Epithelial cell of esophagus (primary cell): Measurements from ENCODE around the gene KCNT1.

Source experiments
- DNase-seq: peaks from one replicate; pipeline ENCODE4 v3.0.0; 2010; ENCODE audit warnings: low read depth
- H3K4me3 ChIP-seq: 2 replicates; pipeline ENCODE4 v1.5.1; 2011; ENCODE audit warnings: mild to moderate bottlenecking, low read length, control low read depth
- TF ChIP-seq, protein P1 (sequence below): IDR thresholded peaks from 2 replicates; pipeline ENCODE4 v1.5.1; 2011; ENCODE audit warnings: low read depth, mild to moderate bottlenecking, low read length, control low read depth, inconsistent platforms; ENCODE audit not compliant: insufficient read depth; ENCODE audit errors: missing control alignments

The KCNT1 gene

DNA sequence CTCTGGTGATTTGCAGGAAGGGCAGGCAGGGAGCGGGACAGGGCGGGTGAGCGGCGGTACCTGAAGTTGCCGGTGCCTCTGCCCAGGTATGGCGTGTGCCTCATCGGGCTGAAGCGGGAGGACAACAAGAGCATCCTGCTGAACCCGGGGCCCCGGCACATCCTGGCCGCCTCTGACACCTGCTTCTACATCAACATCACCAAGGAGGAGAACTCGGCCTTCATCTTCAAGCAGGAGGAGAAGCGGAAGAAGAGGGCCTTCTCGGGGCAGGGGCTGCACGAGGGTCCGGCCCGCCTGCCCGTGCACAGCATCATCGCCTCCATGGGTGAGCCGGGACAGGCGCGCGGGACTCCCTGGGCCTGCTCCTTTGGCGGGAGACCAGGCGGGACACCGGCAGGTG, 68.8 kb downstream of the KCNT1 start:
- DNase-seq: no peak
- H3K4me3 ChIP-seq: no peak overlapping the region
- TF ChIP-seq, protein P1, sequence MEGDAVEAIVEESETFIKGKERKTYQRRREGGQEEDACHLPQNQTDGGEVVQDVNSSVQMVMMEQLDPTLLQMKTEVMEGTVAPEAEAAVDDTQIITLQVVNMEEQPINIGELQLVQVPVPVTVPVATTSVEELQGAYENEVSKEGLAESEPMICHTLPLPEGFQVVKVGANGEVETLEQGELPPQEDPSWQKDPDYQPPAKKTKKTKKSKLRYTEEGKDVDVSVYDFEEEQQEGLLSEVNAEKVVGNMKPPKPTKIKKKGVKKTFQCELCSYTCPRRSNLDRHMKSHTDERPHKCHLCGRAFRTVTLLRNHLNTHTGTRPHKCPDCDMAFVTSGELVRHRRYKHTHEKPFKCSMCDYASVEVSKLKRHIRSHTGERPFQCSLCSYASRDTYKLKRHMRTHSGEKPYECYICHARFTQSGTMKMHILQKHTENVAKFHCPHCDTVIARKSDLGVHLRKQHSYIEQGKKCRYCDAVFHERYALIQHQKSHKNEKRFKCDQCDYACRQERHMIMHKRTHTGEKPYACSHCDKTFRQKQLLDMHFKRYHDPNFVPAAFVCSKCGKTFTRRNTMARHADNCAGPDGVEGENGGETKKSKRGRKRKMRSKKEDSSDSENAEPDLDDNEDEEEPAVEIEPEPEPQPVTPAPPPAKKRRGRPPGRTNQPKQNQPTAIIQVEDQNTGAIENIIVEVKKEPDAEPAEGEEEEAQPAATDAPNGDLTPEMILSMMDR: no peak

GRCh38 chr9:135771401-135772051, 69.5 kb downstream of the KCNT1 start:
- TF ChIP-seq, protein P1: no peak
- no peak overlapping the region for H3K4me3 ChIP-seq
- no peak for DNase-seq

- TF ChIP-seq, protein P1: no peak
- H3K4me3 ChIP-seq: no peak overlapping the region
- DNase-seq: no peak
These were observed 70.2 kb downstream of the KCNT1 start for GRCh38 chr9:135772056-135772646.

DNA sequence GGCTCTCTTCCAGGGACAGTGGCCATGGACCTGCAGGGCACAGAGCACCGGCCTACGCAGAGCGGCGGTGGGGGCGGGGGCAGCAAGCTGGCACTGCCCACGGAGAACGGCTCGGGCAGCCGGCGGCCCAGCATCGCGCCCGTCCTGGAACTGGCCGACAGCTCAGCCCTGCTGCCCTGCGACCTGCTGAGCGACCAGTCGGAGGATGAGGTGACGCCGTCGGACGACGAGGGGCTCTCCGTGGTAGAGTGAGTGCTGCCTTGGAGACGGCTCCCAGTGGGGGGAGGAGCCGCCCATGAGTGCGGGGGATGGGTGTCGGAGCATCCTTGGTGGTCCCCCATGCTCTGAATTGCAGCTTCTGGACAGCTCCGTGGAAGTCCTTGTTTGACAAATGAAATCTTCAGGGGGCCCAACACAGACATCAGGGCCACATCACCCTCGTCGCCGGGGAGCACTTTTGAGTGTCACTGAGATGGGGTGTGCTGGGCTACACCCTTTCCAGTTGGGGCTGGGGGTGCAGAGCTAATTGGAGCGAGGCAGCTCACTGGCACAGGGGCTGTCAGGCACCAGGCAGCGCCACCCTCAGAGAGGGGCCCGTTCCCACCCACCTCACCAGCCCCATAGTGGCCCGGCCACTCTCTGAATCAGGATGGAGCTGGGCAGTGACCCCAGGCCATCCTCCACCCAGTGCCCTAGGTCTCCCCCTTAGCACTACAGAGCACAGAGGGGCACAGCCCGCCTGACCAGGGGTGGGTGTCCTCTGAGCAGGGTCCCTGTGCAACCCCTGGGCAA, 70.9 kb downstream of the KCNT1 start:
- TF ChIP-seq, protein P1: no peak
- no peak overlapping the region for H3K4me3 ChIP-seq
- DNase-seq: no peak

- no peak for DNase-seq
- H3K4me3 ChIP-seq: no peak overlapping the region
- TF ChIP-seq, protein P1: no peak
These were observed 71.7 kb downstream of the KCNT1 start for GRCh38 chr9:135773530-135774238.

- no peak for DNase-seq
- TF ChIP-seq, protein P1: no peak
- no peak overlapping the region for H3K4me3 ChIP-seq
These were observed 72.3 kb downstream of the KCNT1 start for GRCh38 chr9:135774239-135774747.
